Caco-2 (cell line): ENCODE data around the gene AOC1. TPM values are rescaled to one million over a fixed set of nuclear protein-coding genes. Genes with fewer than 3 reads are reported as not detected.
"Not testable (repeated sequence)": the region's sequence is repeated elsewhere in the genome, so short reads cannot be mapped to it uniquely, and the experiment has no call there.

Experiments used
- BruUV-seq: library from RNA; stranded (reverse); fragments of 400-500 nt; replicated peaks from 2 replicates; lab custom pipeline; 2021; lab: Mats Ljungman, UMichigan
- CTCF ChIA-PET: fragments of 300-600 bp; sonication (Branson Sonifier 250); formaldehyde crosslinking; loops from one replicate; lab custom pipeline; 2022; ENCODE audit warnings: antibody characterized with exemption; lab: Charles Lee
- POLR2A ChIA-PET: fragments of 300-600 bp; sonication (Branson Sonifier 250); formaldehyde crosslinking; loops from one replicate; lab custom pipeline; 2022; ENCODE audit warnings: antibody characterized with exemption; lab: Charles Lee
- DNase-seq, 2 experiments: peaks; one replicate each; pipeline versions ENCODE4 v3.0.0 to v3.0.0-alpha.2; 2020 to 2022
- H3K27me3 ChIP-seq: replicated peaks from 2 replicates; pipeline ENCODE4 v1.6.0; 2011; ENCODE audit warnings: low read length; ENCODE audit not compliant: control insufficient read depth, insufficient read depth
- H3K36me3 ChIP-seq: 2 replicates; pipeline ENCODE4 v1.5.1; 2011; ENCODE audit warnings: low read length; ENCODE audit not compliant: control insufficient read depth, insufficient read depth
- H3K4me1 ChIP-seq: fragments of 250-450 bp; sonication (Bioruptor Pico); 2 replicates; pipeline ENCODE4 v1.5.1; 2020; ENCODE audit warnings: mild to moderate bottlenecking
- H3K4me3 ChIP-seq: 2 replicates; pipeline ENCODE4 v1.5.1; 2011; ENCODE audit warnings: low read depth, mild to moderate bottlenecking, control low read depth, low read length
- H3K9me3 ChIP-seq: fragments of 250-450 bp; sonication (Bioruptor Pico); 2 replicates; pipeline ENCODE4 v1.5.1; 2020; ENCODE audit warnings: mild to moderate bottlenecking, moderate library complexity
- H3K27ac Mint-ChIP-seq: one replicate; pipeline ENCODE4 v1.8.0; 2022; ENCODE audit warnings: mixed read lengths; ENCODE audit not compliant: unreplicated experiment
- H3K27me3 Mint-ChIP-seq: one replicate; pipeline ENCODE4 v1.8.0; 2022; ENCODE audit warnings: mixed read lengths; ENCODE audit not compliant: insufficient read depth, unreplicated experiment
- H3K36me3 Mint-ChIP-seq: one replicate; pipeline ENCODE4 v1.8.0; 2022; ENCODE audit warnings: mild to moderate bottlenecking, mixed read lengths; ENCODE audit not compliant: insufficient read depth, unreplicated experiment
- H3K4me1 Mint-ChIP-seq: one replicate; pipeline ENCODE4 v1.8.0; 2022; ENCODE audit warnings: low read depth, mixed read lengths; ENCODE audit not compliant: unreplicated experiment
- H3K4me3 Mint-ChIP-seq: one replicate; pipeline ENCODE4 v1.8.0; 2022; ENCODE audit warnings: mild to moderate bottlenecking, moderate library complexity, mixed read lengths; ENCODE audit not compliant: unreplicated experiment
- H3K9me3 Mint-ChIP-seq: one replicate; pipeline ENCODE4 v1.8.0; 2022; ENCODE audit warnings: mixed read lengths; ENCODE audit not compliant: unreplicated experiment
- CTCF ChIP-seq, 2 experiments: fragments of 200-600 bp in 1 of 2; IDR thresholded peaks; 1 replicate in 1 of 2; 2 replicates in 1 of 2; pipeline versions ENCODE4 v1.5.1 to v1.8.0; 2011 to 2022; ENCODE audit warnings: antibody characterized with exemption in 1 of 2, control low read depth in 1 of 2, inconsistent platforms in 1 of 2, low read depth in 1 of 2, low read length in 1 of 2, mild to moderate bottlenecking in 1 of 2, moderate library complexity in 1 of 2; ENCODE audit not compliant: insufficient read depth in 1 of 2, severe bottlenecking in 1 of 2, unreplicated experiment in 1 of 2
- intact Hi-C: fragments of 100-400 bp; cut with micrococcal nuclease; formaldehyde crosslinking; loops from one replicate; pipeline ENCODE4 v1.10.0; 2022; ENCODE audit not compliant: unreplicated experiment
- total RNA-seq: library from RNA; stranded (reverse); gene quantifications from 2 replicates; pipeline ENCODE4 v1.2.3, GENCODE V29; 2022

Gene AOC1
- total RNA-seq, 1 experiment from 2014 or later = 3.5 TPM

GRCh38 chr7:150805864-150806263 lies 46.5 kb upstream of the AOC1 start:
- intact Hi-C loops = no loop called here
- ChIA-PET POLR2A (no interaction called here), CTCF (no interaction called here)
- Histone ChIP-seq H3K9me3 (peaks cover 18% of the 10 kb centered on the region), H3K4me1 (peaks cover 15% of the 10 kb centered on the region), H3K4me3 (no peak overlapping the region), H3K36me3 (no peaks in the 10 kb centered on the region), H3K27me3 (no peaks in the 10 kb centered on the region)
- no peak for TF ChIP-seq CTCF (IDR thresholded peaks at IDR 0.05; ENCODE audit: insufficient read depth in 1 of 2, low read depth in 1 of 2, low read length in 1 of 2, severe bottlenecking in 1 of 2, unreplicated experiment in 1 of 2)
- Mint-ChIP-seq H3K9me3 (peaks cover 29% of the 10 kb centered on the region), H3K27me3 (peaks cover 2% of the 10 kb centered on the region), H3K27ac (no peak overlapping the region), H3K36me3 (peaks cover 15% of the 10 kb centered on the region), H3K4me3 (no peak overlapping the region), H3K4me1 (peaks cover 10% of the 10 kb centered on the region)
- no TSS peak for BruUV-seq
- DNase-seq = no peak

- Mint-ChIP-seq H3K36me3 (peaks cover 15% of the 10 kb centered on the region), H3K27ac (no peak overlapping the region), H3K27me3 (peaks cover 2% of the 10 kb centered on the region), H3K4me1 (peaks cover 10% of the 10 kb centered on the region), H3K4me3 (no peak overlapping the region), H3K9me3 (peaks cover 31% of the 10 kb centered on the region)
- intact Hi-C loops = no loop called here
- peaks cover 15% of the 10 kb centered on the region for H3K4me1 ChIP-seq
- H3K9me3 ChIP-seq = peaks cover 18% of the 10 kb centered on the region
- POLR2A ChIA-PET = no interaction called here
- TF ChIP-seq CTCF (IDR thresholded peaks at IDR 0.05; ENCODE audit: insufficient read depth in 1 of 2, low read depth in 1 of 2, low read length in 1 of 2, severe bottlenecking in 1 of 2, unreplicated experiment in 1 of 2) = no peak
- no TSS peak for BruUV-seq
- H3K36me3 ChIP-seq = no peaks in the 10 kb centered on the region
- CTCF ChIA-PET = no interaction called here
- H3K4me3 ChIP-seq = no peak overlapping the region
- no peaks in the 10 kb centered on the region for H3K27me3 ChIP-seq
- DNase-seq = no peak
Measured at GRCh38 chr7:150806454-150806853, 45.9 kb upstream of the AOC1 start.

GRCh38 chr7:150806863-150807262 lies 45.5 kb upstream of the AOC1 start:
- peaks cover 15% of the 10 kb centered on the region for H3K36me3 Mint-ChIP-seq
- H3K27ac Mint-ChIP-seq = no peak overlapping the region
- peaks cover 15% of the 10 kb centered on the region for H3K4me1 ChIP-seq
- no peaks in the 10 kb centered on the region for H3K36me3 ChIP-seq
- no peaks in the 10 kb centered on the region for H3K27me3 ChIP-seq
- H3K4me3 Mint-ChIP-seq = no peak overlapping the region
- no TSS peak for BruUV-seq
- H3K27me3 Mint-ChIP-seq = peaks cover 2% of the 10 kb centered on the region
- CTCF ChIA-PET = no interaction called here
- H3K4me3 ChIP-seq = no peak overlapping the region
- no peak for TF ChIP-seq CTCF (IDR thresholded peaks at IDR 0.05; ENCODE audit: insufficient read depth in 1 of 2, low read depth in 1 of 2, low read length in 1 of 2, severe bottlenecking in 1 of 2, unreplicated experiment in 1 of 2)
- peaks cover 31% of the 10 kb centered on the region for H3K9me3 Mint-ChIP-seq
- peaks cover 10% of the 10 kb centered on the region for H3K4me1 Mint-ChIP-seq
- DNase-seq = no peak
- intact Hi-C loops = no loop called here
- POLR2A ChIA-PET = no interaction called here
- peaks cover 18% of the 10 kb centered on the region for H3K9me3 ChIP-seq

- Mint-ChIP-seq H3K9me3 (peaks cover 31% of the 10 kb centered on the region), H3K27ac (peak overlapping the region; percentile 11), H3K4me3 (peak overlapping the region; percentile 54), H3K36me3 (peaks cover 15% of the 10 kb centered on the region)
- H3K27me3 ChIP-seq, H3K36me3 ChIP-seq, H3K4me3 ChIP-seq, BruUV-seq, H3K27me3 Mint-ChIP-seq, H3K4me1 Mint-ChIP-seq: not testable (repeated sequence)
- Histone ChIP-seq H3K4me1 (peaks cover 15% of the 10 kb centered on the region), H3K9me3 (peaks cover 18% of the 10 kb centered on the region)
- CTCF ChIA-PET = interaction anchor here (1.2 kb wide), 1 partner anchor 69 kb away, joined by 4 read pairs; no protein-coding TSS in a partner anchor
- intact Hi-C loops = loop anchor here (1.0 to 2.0 kb wide), 2 partner anchors 23 to 29 kb away; no protein-coding TSS in a partner anchor
- peak; percentile 75 to 85 for DNase-seq
- POLR2A ChIA-PET = interaction anchor here (1.3 kb wide), 1 partner anchor 430 kb away, joined by 3 read pairs; no protein-coding TSS in a partner anchor
Measured at GRCh38 chr7:150807616-150808438, 44.5 kb upstream of the AOC1 start.
